Activated CD4-positive, alpha-beta T cell treated with anti-CD3 and anti-CD28 coated beads for 36 hours (primary cell): ENCODE measurements around the gene FBXW4. TPM values are rescaled to one million over a fixed set of nuclear protein-coding genes. Genes with fewer than 3 reads are reported as not detected.
A peak's percentile ranks its signal among the peaks of the same experiment; 100 is the strongest.

Source experiments
- ATAC-seq: fragments of 200-7000 bp; cut with Tn5 transposase; one replicate; pipeline ENCODE4 v1.10.0; 2021; ENCODE audit warnings: mild to moderate bottlenecking, moderate library complexity
- CTCF ChIA-PET: fragments of 350-600 bp; sonication (Branson Sonifier 250); formaldehyde crosslinking; loops from one replicate; lab custom pipeline; 2021; ENCODE audit warnings: antibody characterized with exemption; lab: Charles Lee
- POLR2A ChIA-PET: fragments of 350-600 bp; sonication (Branson Sonifier 250); formaldehyde crosslinking; loops from one replicate; lab custom pipeline; 2021; ENCODE audit warnings: antibody characterized with exemption, inconsistent platforms; lab: Charles Lee
- DNase-seq: peaks from one replicate; pipeline ENCODE4 v3.0.0-alpha.2; 2020
- H3K27ac Mint-ChIP-seq: one replicate; pipeline ENCODE4 v1.8.0; 2021; ENCODE audit warnings: mixed read lengths
- H3K27me3 Mint-ChIP-seq: one replicate; pipeline ENCODE4 v1.8.0; 2021; ENCODE audit warnings: mixed read lengths
- H3K36me3 Mint-ChIP-seq: one replicate; pipeline ENCODE4 v1.8.0; 2021; ENCODE audit warnings: low read depth, mixed read lengths
- H3K4me1 Mint-ChIP-seq: one replicate; pipeline ENCODE4 v1.8.0; 2021; ENCODE audit warnings: mixed read lengths
- H3K4me3 Mint-ChIP-seq: one replicate; pipeline ENCODE4 v1.8.0; 2021; ENCODE audit warnings: mild to moderate bottlenecking, moderate library complexity, mixed read lengths
- H3K9me3 Mint-ChIP-seq: one replicate; pipeline ENCODE4 v1.8.0; 2021; ENCODE audit warnings: low read depth, mixed read lengths
- intact Hi-C, 2 experiments: fragments of 100-400 bp; cut with DNase I in 1 of 2; cut with micrococcal nuclease in 1 of 2; formaldehyde crosslinking; loops; one replicate each; pipeline versions ENCODE4 v1.14.2 to v1.15.1; 2022 to 2024; cut with DNase I, micrococcal nuclease
- total RNA-seq, 2 experiments: library from RNA; stranded (reverse); gene quantifications; one replicate each; pipeline ENCODE4 v1.2.3, GENCODE V29; 2021

The FBXW4 gene, protein sequence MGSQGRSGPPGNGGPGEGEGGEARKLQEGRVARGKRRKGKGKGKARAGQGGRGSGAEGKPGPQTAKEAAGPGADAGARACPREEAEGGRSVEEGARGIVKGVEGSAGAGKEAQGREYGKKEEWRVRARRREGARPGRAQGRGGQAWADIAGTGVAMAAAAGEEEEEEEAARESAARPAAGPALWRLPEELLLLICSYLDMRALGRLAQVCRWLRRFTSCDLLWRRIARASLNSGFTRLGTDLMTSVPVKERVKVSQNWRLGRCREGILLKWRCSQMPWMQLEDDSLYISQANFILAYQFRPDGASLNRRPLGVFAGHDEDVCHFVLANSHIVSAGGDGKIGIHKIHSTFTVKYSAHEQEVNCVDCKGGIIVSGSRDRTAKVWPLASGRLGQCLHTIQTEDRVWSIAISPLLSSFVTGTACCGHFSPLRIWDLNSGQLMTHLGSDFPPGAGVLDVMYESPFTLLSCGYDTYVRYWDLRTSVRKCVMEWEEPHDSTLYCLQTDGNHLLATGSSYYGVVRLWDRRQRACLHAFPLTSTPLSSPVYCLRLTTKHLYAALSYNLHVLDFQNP
- total RNA-seq = 10 to 100 TPM; 34.7 to 36.3 TPM

DNA sequence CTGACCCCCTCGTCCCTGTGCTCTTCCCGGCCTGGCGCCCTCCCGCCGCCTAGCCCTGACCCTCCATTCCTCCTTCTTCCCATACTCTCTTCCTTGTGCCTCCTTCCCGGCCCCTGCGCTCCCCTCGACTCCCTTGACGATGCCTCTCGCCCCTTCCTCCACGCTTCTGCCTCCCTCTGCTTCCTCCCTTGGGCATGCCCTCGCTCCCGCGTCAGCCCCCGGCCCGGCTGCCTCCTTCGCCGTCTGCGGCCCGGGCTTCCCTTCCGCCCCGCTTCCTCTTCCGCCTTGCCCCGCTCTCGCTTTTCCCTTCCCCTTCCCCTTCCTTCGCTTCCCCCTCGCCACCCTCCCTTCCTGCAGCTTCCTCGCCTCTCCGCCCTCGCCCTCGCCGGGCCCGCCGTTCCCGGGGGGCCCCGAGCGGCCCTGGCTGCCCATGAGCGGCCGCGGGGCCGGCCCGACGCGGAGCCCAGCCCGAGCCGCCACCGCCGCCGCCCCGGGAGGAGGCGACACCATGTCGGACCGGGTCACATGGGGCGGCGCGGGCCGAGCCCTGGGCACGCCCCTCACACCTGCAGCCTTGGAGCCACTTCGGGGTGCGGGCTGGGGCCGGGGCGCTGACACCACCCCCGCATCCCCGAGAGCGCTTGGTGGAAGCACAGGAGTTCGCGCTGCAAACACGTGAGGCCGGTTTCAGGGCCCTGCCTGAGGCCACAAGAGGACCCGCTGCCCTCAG lies at the start of gene FBXW4:
Gene FBXW4 (minus strand): TSS at position 497 of the 730 bp plus-strand sequence. CDS start 65 bp downstream, at position 432.
- intact Hi-C loops = loop anchor here (1.0 to 10.0 kb wide), 9 partner anchors 8 to 1158 kb away; partner anchors contain the start of genes DPCD (in 1 of the 2), HIF1AN (in 1 of the 2), HPS6 (in 1 of the 2) and OGA (in 1 of the 2)
- H3K4me3 Mint-ChIP-seq = peak within 1 kb of the TSS; percentile 88
- H3K27me3 Mint-ChIP-seq = no peaks in the 10 kb centered on the region

GRCh38 chr10:101744267-101744666 lies 49.3 kb upstream of the FBXW4 start:
- Mint-ChIP-seq H3K4me3 (no peak overlapping the region), H3K4me1 (no peaks in the 10 kb centered on the region), H3K27me3 (peaks cover 11% of the 10 kb centered on the region), H3K9me3 (no peaks in the 10 kb centered on the region), H3K36me3 (no peaks in the 10 kb centered on the region), H3K27ac (no peak overlapping the region)
- ChIA-PET POLR2A (no interaction called here), CTCF (interaction anchor here (1.2 kb wide), 1 partner anchor 8 kb away, joined by 3 read pairs; no protein-coding TSS in a partner anchor)
- intact Hi-C loops = no loop called here
- ATAC-seq = no peak
- no peak for DNase-seq

More for the DNA sequence above, at the start of gene FBXW4:
- ATAC-seq (peak; percentile 81), DNase-seq (peak; percentile 84)
- peak within 1 kb of the TSS; percentile 97 for H3K27ac Mint-ChIP-seq
- CTCF ChIA-PET = interaction anchor here (2.2 kb wide), 1 partner anchor 86 kb away, joined by 7 read pairs; no protein-coding TSS in a partner anchor
- H3K36me3 Mint-ChIP-seq = peaks cover 9% of the 10 kb centered on the region
- H3K9me3 Mint-ChIP-seq = no peaks in the 10 kb centered on the region
- POLR2A ChIA-PET = no interaction called here
- H3K4me1 Mint-ChIP-seq = peaks cover 36% of the 10 kb centered on the region

DNA sequence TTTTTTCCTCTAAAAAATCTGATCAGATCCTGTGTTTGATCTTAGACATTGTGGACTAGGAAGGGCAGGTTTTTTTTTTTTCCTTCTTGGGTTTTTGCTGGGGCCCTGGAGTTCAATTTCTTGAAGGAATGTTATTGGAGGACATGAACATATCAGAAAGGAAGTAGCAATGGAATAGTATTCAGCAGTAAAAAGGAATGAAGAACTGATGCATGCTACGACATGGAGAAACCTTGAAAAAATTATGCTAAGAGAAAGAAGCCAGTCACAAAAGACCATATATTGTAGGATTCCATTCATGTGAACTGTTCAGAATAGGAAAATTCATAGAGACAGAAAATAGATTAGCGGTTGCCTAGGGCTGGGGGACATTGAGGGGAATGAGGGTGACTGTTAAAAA lies 47.0 kb upstream of the FBXW4 start:
- H3K27me3 Mint-ChIP-seq = peaks cover 11% of the 10 kb centered on the region
- H3K36me3 Mint-ChIP-seq = no peaks in the 10 kb centered on the region
- no peaks in the 10 kb centered on the region for H3K4me1 Mint-ChIP-seq
- H3K4me3 Mint-ChIP-seq = no peak overlapping the region
- ChIA-PET CTCF (no interaction called here), POLR2A (no interaction called here)
- DNase-seq = no peak
- H3K9me3 Mint-ChIP-seq = no peaks in the 10 kb centered on the region
- intact Hi-C loops = no loop called here
- H3K27ac Mint-ChIP-seq = no peak overlapping the region
- ATAC-seq = no peak

- no peaks in the 10 kb centered on the region for H3K9me3 Mint-ChIP-seq
- DNase-seq (no peak), ATAC-seq (no peak)
- H3K27ac Mint-ChIP-seq = no peak overlapping the region
- no peak overlapping the region for H3K4me3 Mint-ChIP-seq
- ChIA-PET POLR2A (no interaction called here), CTCF (no interaction called here)
- intact Hi-C loops = loop anchor here in 1 of 2 experiments (2.0 kb wide), 1 partner anchor 20 kb away; no protein-coding TSS in a partner anchor
- H3K27me3 Mint-ChIP-seq = peaks cover 19% of the 10 kb centered on the region
- no peaks in the 10 kb centered on the region for H3K36me3 Mint-ChIP-seq
- H3K4me1 Mint-ChIP-seq = no peaks in the 10 kb centered on the region
Measured at GRCh38 chr10:101736666-101737065, 41.7 kb upstream of the FBXW4 start.

GRCh38 chr10:101732096-101732495 lies 37.1 kb upstream of the FBXW4 start:
- Mint-ChIP-seq H3K27me3 (peaks cover 14% of the 10 kb centered on the region), H3K27ac (no peak overlapping the region), H3K4me1 (no peaks in the 10 kb centered on the region), H3K36me3 (no peaks in the 10 kb centered on the region), H3K9me3 (no peaks in the 10 kb centered on the region), H3K4me3 (no peak overlapping the region)
- ChIA-PET POLR2A (no interaction called here), CTCF (interaction anchor here (1.2 kb wide), 1 partner anchor 20 kb away, joined by 3 read pairs; no protein-coding TSS in a partner anchor)
- intact Hi-C loops = no loop called here
- DNase-seq (no peak), ATAC-seq (no peak)

DNA sequence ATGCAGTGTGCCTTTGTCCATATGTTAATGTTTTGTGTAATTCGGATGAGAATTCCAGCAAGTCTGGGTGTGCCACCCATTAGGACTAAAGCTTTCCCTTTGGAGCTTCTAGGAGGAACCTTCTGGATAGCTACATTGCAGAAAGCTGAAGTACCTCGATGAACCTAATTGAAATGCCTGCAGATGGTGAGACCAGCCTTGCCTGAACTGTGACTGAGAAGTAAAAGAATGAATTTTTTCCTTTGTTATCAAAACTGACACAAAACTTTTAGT lies 31.1 kb upstream of the FBXW4 start:
- ATAC-seq (no peak), DNase-seq (no peak)
- H3K4me3 Mint-ChIP-seq = no peak overlapping the region
- no peak overlapping the region for H3K27ac Mint-ChIP-seq
- ChIA-PET CTCF (no interaction called here), POLR2A (no interaction called here)
- H3K36me3 Mint-ChIP-seq = no peaks in the 10 kb centered on the region
- intact Hi-C loops = no loop called here
- no peaks in the 10 kb centered on the region for H3K9me3 Mint-ChIP-seq
- peaks cover 8% of the 10 kb centered on the region for H3K27me3 Mint-ChIP-seq
- H3K4me1 Mint-ChIP-seq = peaks cover 8% of the 10 kb centered on the region

- intact Hi-C loops = no loop called here
- Mint-ChIP-seq H3K27ac (no peak overlapping the region), H3K9me3 (no peaks in the 10 kb centered on the region), H3K27me3 (peaks cover 10% of the 10 kb centered on the region), H3K36me3 (no peaks in the 10 kb centered on the region), H3K4me1 (peaks cover 8% of the 10 kb centered on the region), H3K4me3 (no peak overlapping the region)
- DNase-seq = no peak
- ChIA-PET CTCF (interaction anchor here (1.1 kb wide), 1 partner anchor 123 kb away, joined by 3 read pairs; no protein-coding TSS in a partner anchor), POLR2A (no interaction called here)
- no peak for ATAC-seq
Measured at GRCh38 chr10:101725296-101726114, 30.5 kb upstream of the FBXW4 start.

- ATAC-seq = peak; percentile 53
- no peak for DNase-seq
- intact Hi-C loops = loop anchor here in 1 of 2 experiments (5.0 kb wide), 1 partner anchor 48 kb away; no protein-coding TSS in a partner anchor
- Mint-ChIP-seq H3K27me3 (peaks cover 12% of the 10 kb centered on the region), H3K4me3 (no peak overlapping the region), H3K9me3 (no peaks in the 10 kb centered on the region), H3K27ac (no peak overlapping the region), H3K4me1 (peaks cover 8% of the 10 kb centered on the region), H3K36me3 (no peaks in the 10 kb centered on the region)
- CTCF ChIA-PET = interaction anchor here (0.6 to 1.1 kb wide), 2 partner anchors 122 to 1278 kb away, joined by 3 to 4 read pairs; no protein-coding TSS in a partner anchor
- POLR2A ChIA-PET = no interaction called here
Measured at GRCh38 chr10:101724446-101724845, 29.5 kb upstream of the FBXW4 start.

- Mint-ChIP-seq H3K36me3 (no peaks in the 10 kb centered on the region), H3K27ac (no peak overlapping the region), H3K4me1 (peaks cover 8% of the 10 kb centered on the region), H3K4me3 (no peak overlapping the region), H3K27me3 (peaks cover 14% of the 10 kb centered on the region), H3K9me3 (no peaks in the 10 kb centered on the region)
- ATAC-seq = no peak
- intact Hi-C loops = loop anchor here in 1 of 2 experiments (5.0 kb wide), 1 partner anchor 49 kb away; no protein-coding TSS in a partner anchor
- ChIA-PET CTCF (interaction anchor here (1.6 kb wide), 1 partner anchor 121 kb away, joined by 4 read pairs; no protein-coding TSS in a partner anchor), POLR2A (no interaction called here)
- no peak for DNase-seq
Measured at GRCh38 chr10:101723176-101723575, 28.2 kb upstream of the FBXW4 start.

DNA sequence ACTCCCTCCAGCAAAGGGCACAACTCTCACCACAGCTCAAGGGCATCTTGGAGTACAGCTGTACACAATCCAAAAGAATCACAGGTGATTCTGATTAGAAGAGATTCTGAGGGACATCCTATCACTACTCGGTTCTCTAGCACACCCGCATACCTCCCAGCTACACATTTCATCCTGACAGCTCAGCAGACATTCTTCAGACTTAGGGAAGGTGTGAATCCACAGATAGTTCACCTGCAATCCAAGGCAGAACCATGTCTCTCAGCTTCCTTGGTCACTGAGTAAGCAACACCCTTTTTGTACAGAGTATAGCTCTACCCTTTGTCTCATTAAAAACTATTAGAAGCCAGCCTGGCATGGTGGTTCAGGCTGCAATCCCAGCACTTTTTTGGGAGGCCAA lies 26.8 kb upstream of the FBXW4 start:
- Mint-ChIP-seq H3K4me3 (no peak overlapping the region), H3K9me3 (no peaks in the 10 kb centered on the region), H3K27ac (no peak overlapping the region), H3K4me1 (peaks cover 14% of the 10 kb centered on the region), H3K36me3 (no peaks in the 10 kb centered on the region), H3K27me3 (peaks cover 12% of the 10 kb centered on the region)
- ATAC-seq = no peak
- ChIA-PET POLR2A (interaction anchor here (0.6 to 0.7 kb wide), 2 partner anchors 100 to 409 kb away, joined by 3 to 6 read pairs; no protein-coding TSS in a partner anchor), CTCF (interaction anchor here (0.8 to 1.6 kb wide), 2 partner anchors 10 to 119 kb away, joined by 3 to 4 read pairs; no protein-coding TSS in a partner anchor)
- no peak for DNase-seq
- intact Hi-C loops = loop anchor here in 1 of 2 experiments (5.0 kb wide), 1 partner anchor 50 kb away; no protein-coding TSS in a partner anchor
